ENCODE measurements around the gene STAT3.
A peak's percentile ranks its signal among the peaks of the same experiment; 100 is the strongest.
"Not testable (repeated sequence)": the region's sequence is repeated elsewhere in the genome, so short reads cannot be mapped to it uniquely, and the experiment has no call there.

STAT3 gene

GRCh38 chr17:42392692-42393415, 4.6 kb upstream of the STAT3 start:
- no peak overlapping the region for H3K4me3 ChIP-seq (ENCODE audit: low read depth, low read length)
- TF ChIP-seq CTCF (IDR thresholded peaks at IDR 0.05; ENCODE audit: insufficient read depth, low read depth, low read length, missing control alignments): no peak
- peak; percentile 84 for DNase-seq (ENCODE audit: low read depth)

- H3K4me3 ChIP-seq (ENCODE audit: low read depth, low read length); DNase-seq (ENCODE audit: low read depth): not testable (repeated sequence)
These were observed 3.2 kb upstream of the STAT3 start for GRCh38 chr17:42391439-42391838.

GRCh38 chr17:42389899-42390298, 1.7 kb upstream of the STAT3 start:
- no peak for TF ChIP-seq CTCF (IDR thresholded peaks at IDR 0.05; ENCODE audit: insufficient read depth, low read depth, low read length, missing control alignments)
- no peak overlapping the region for H3K4me3 ChIP-seq (ENCODE audit: low read depth, low read length)
- no peak for DNase-seq (ENCODE audit: low read depth)

- TF ChIP-seq CTCF (IDR thresholded peaks at IDR 0.05; ENCODE audit: insufficient read depth, low read depth, low read length, missing control alignments): no peak
- peak overlapping the region; percentile 71 for H3K4me3 ChIP-seq (ENCODE audit: low read depth, low read length)
- no peak for DNase-seq (ENCODE audit: low read depth)
These were observed 834 bp upstream of the STAT3 start for GRCh38 chr17:42389135-42389417.

GRCh38 chr17:42387661-42388380, 421 bp downstream of the STAT3 start:
- no peak for DNase-seq (ENCODE audit: low read depth)
- peak overlapping the region; percentile 73 for H3K4me3 ChIP-seq (ENCODE audit: low read depth, low read length)
- no peak for TF ChIP-seq CTCF (IDR thresholded peaks at IDR 0.05; ENCODE audit: insufficient read depth, low read depth, low read length, missing control alignments)

- TF ChIP-seq CTCF (IDR thresholded peaks at IDR 0.05; ENCODE audit: insufficient read depth, low read depth, low read length, missing control alignments): no peak
- no peak for DNase-seq (ENCODE audit: low read depth)
- peak overlapping the region; percentile 73 for H3K4me3 ChIP-seq (ENCODE audit: low read depth, low read length)
These were observed 1.2 kb downstream of the STAT3 start for GRCh38 chr17:42386777-42387657.

- TF ChIP-seq CTCF (IDR thresholded peaks at IDR 0.05; ENCODE audit: insufficient read depth, low read depth, low read length, missing control alignments): no peak
- no peak for DNase-seq (ENCODE audit: low read depth)
- no peak overlapping the region for H3K4me3 ChIP-seq (ENCODE audit: low read depth, low read length)
These were observed 6.3 kb downstream of the STAT3 start for GRCh38 chr17:42381898-42382297.
